ENCODE data around the gene IL17RD.

- TF ChIP-seq ZBTB33 (IDR thresholded peaks at IDR 0.05; ENCODE audit: borderline replicate concordance, low read depth) (no peak), CTCF (IDR thresholded peaks at IDR 0.05) (no peak), POLR2AphosphoS5 (IDR thresholded peaks at IDR 0.05; ENCODE audit: low read depth, low read length) (no peak), REST (IDR thresholded peaks at IDR 0.05; ENCODE audit: low read depth, low read length) (no peak), EZH2phosphoT487 (IDR thresholded peaks at IDR 0.05; ENCODE audit: borderline replicate concordance, low read depth) (no peak), MXI1 (IDR thresholded peaks at IDR 0.05; ENCODE audit: low read depth, low read length) (no peak), MEF2A (IDR thresholded peaks at IDR 0.05; ENCODE audit: borderline replicate concordance, low read depth) (no peak), GABPA (IDR thresholded peaks at IDR 0.05; ENCODE audit: low read depth) (no peak), USF2 (IDR thresholded peaks at IDR 0.05; ENCODE audit: borderline replicate concordance, low read depth, low read length) (no peak), RFX5 (IDR thresholded peaks at IDR 0.05; ENCODE audit: low read length) (no peak), RCOR1 (IDR thresholded peaks at IDR 0.05; ENCODE audit: low read length) (no peak), FOXM1 (IDR thresholded peaks at IDR 0.05; ENCODE audit: low read depth) (no peak), TAF1 (IDR thresholded peaks at IDR 0.05; ENCODE audit: borderline replicate concordance, low read depth, low read length) (no peak), RAD21 (IDR thresholded peaks at IDR 0.05; ENCODE audit: low read length) (no peak)
Measured at GRCh38 chr3:57109437-57110199, 55.5 kb downstream of the IL17RD start.

Measured in SK-N-SH (cell line).